Tibial artery (tissue), 4 donors: ENCODE data around the gene RGS19.

Experiments used
- DNase-seq, 2 donors: peaks; one replicate each; pipeline ENCODE4 v3.0.0-alpha.2; 2019
- H3K27ac ChIP-seq, 2 donors: fragments of 200-600 bp; sonication (generic) in 1 of 2; 1 replicate in 1 of 2; 2 replicates in 1 of 2; pipeline ENCODE4 v1.5.1; 2018 to 2019; ENCODE audit warnings: mild to moderate bottlenecking in 1 of 2
- H3K27me3 ChIP-seq, 2 donors: fragments of 200-600 bp; sonication (generic) in 1 of 2; one replicate each; pipeline versions ENCODE4 v1.5.1 to v1.6.0; 2016 to 2019
- H3K36me3 ChIP-seq, 3 donors: fragments of 200-600 bp; sonication (generic) in 2 of 3; one replicate each; pipeline ENCODE4 v1.5.1; 2016 to 2019; ENCODE audit warnings: mild to moderate bottlenecking in 2 of 3
- H3K4me1 ChIP-seq, 4 donors: fragments of 200-600 bp; sonication (generic) in 2 of 4; 1 replicate in 3 of 4; 2 replicates in 1 of 4; pipeline ENCODE4 v1.5.1; 2016 to 2019
- H3K4me3 ChIP-seq, 2 donors: fragments of 200-600 bp; sonication (generic) in 1 of 2; 1 replicate in 1 of 2; 2 replicates in 1 of 2; pipeline ENCODE4 v1.5.1; 2018 to 2019; ENCODE audit warnings: mild to moderate bottlenecking in 2 of 2
- H3K9me3 ChIP-seq, 3 donors: fragments of 200-600 bp; sonication (generic) in 1 of 3; one replicate each; pipeline ENCODE4 v1.5.1; 2016 to 2019
- intact Hi-C: fragments of 100-400 bp; cut with DNase I; formaldehyde crosslinking; loops from one replicate; pipeline ENCODE4 v1.15.0; 2023; ENCODE audit warnings: low total_unique reads
- TF ChIP-seq, protein P1 (sequence below), 2 experiments: fragments of 200-600 bp in 1 of 2; fragments of 450-650 bp in 1 of 2; IDR thresholded peaks; one replicate each; pipeline ENCODE4 v1.5.1; 2017 to 2019; ENCODE audit warnings: antibody characterized with exemption in 2 of 2, mild to moderate bottlenecking in 1 of 2, moderate library complexity in 1 of 2

RGS19 gene

DNA sequence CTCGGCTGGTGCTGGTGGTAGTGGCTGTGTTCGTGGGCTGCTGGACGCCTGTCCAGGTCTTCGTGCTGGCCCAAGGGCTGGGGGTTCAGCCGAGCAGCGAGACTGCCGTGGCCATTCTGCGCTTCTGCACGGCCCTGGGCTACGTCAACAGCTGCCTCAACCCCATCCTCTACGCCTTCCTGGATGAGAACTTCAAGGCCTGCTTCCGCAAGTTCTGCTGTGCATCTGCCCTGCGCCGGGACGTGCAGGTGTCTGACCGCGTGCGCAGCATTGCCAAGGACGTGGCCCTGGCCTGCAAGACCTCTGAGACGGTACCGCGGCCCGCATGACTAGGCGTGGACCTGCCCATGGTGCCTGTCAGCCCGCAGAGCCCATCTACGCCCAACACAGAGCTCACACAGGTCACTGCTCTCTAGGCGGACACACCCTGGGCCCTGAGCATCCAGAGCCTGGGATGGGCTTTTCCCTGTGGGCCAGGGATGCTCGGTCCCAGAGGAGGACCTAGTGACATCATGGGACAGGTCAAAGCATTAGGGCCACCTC is 19.2 kb upstream of the RGS19 start:
- peaks cover 0 to 11% (median 6%) of the 10 kb centered on the region in 4 donors for H3K4me1 ChIP-seq
- TF ChIP-seq, protein P1, sequence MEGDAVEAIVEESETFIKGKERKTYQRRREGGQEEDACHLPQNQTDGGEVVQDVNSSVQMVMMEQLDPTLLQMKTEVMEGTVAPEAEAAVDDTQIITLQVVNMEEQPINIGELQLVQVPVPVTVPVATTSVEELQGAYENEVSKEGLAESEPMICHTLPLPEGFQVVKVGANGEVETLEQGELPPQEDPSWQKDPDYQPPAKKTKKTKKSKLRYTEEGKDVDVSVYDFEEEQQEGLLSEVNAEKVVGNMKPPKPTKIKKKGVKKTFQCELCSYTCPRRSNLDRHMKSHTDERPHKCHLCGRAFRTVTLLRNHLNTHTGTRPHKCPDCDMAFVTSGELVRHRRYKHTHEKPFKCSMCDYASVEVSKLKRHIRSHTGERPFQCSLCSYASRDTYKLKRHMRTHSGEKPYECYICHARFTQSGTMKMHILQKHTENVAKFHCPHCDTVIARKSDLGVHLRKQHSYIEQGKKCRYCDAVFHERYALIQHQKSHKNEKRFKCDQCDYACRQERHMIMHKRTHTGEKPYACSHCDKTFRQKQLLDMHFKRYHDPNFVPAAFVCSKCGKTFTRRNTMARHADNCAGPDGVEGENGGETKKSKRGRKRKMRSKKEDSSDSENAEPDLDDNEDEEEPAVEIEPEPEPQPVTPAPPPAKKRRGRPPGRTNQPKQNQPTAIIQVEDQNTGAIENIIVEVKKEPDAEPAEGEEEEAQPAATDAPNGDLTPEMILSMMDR (IDR thresholded peaks at IDR 0.05): no peak
- peaks cover 0 to 68% of the 10 kb centered on the region in 2 donors for H3K27me3 ChIP-seq
- H3K36me3 ChIP-seq: peaks cover 0 to 17% (median 6%) of the 10 kb centered on the region in 3 donors
- intact Hi-C loops: no loop called here
- no peaks in the 10 kb centered on the region for H3K9me3 ChIP-seq
- no peak overlapping the region for H3K4me3 ChIP-seq
- no peak for DNase-seq
- H3K27ac ChIP-seq: no peak overlapping the region

DNA sequence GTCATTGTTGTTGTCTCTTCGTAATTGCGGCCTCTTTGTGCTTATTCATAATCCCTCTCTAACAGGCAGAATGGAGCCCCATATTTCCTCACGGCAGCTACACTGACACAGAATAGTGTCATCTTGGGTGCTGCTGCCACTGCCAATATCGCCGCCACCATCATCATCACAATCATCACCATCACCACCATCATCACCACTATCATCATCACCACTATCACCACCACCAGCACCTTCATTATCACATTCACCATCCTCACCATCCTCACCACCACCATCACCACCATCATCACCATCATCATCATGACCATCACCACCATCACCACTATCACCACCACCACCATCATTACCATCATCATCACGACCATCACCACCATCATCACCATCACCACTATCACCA is 17.2 kb upstream of the RGS19 start:
- TF ChIP-seq, protein P1 (IDR thresholded peaks at IDR 0.05): no peak
- Histone ChIP-seq H3K36me3 (peaks cover 0 to 17% (median 6%) of the 10 kb centered on the region in 3 donors), H3K27ac (no peak overlapping the region), H3K4me3 (no peak overlapping the region), H3K9me3 (no peaks in the 10 kb centered on the region), H3K4me1 (no peaks in the 10 kb centered on the region), H3K27me3 (peaks cover 0 to 48% of the 10 kb centered on the region in 2 donors)
- intact Hi-C loops: no loop called here
- DNase-seq: no peak

GRCh38 chr20:64095927-64096326 is 16.6 kb upstream of the RGS19 start:
- DNase-seq: no peak
- H3K4me3 ChIP-seq: no peak overlapping the region
- no peaks in the 10 kb centered on the region for H3K4me1 ChIP-seq
- H3K9me3 ChIP-seq: no peaks in the 10 kb centered on the region
- intact Hi-C loops: no loop called here
- TF ChIP-seq, protein P1 (IDR thresholded peaks at IDR 0.05): no peak
- peaks cover 0 to 17% (median 6%) of the 10 kb centered on the region in 3 donors for H3K36me3 ChIP-seq
- H3K27ac ChIP-seq: no peak overlapping the region
- H3K27me3 ChIP-seq: peaks cover 0 to 46% of the 10 kb centered on the region in 2 donors

- no peaks in the 10 kb centered on the region for H3K4me1 ChIP-seq
- no peaks in the 10 kb centered on the region for H3K9me3 ChIP-seq
- intact Hi-C loops: no loop called here
- no peak overlapping the region for H3K4me3 ChIP-seq
- peaks cover 0 to 17% (median 6%) of the 10 kb centered on the region in 3 donors for H3K36me3 ChIP-seq
- no peak for DNase-seq
- TF ChIP-seq, protein P1 (IDR thresholded peaks at IDR 0.05): no peak
- peaks cover 0 to 41% of the 10 kb centered on the region in 2 donors for H3K27me3 ChIP-seq
- H3K27ac ChIP-seq: no peak overlapping the region
Measured at GRCh38 chr20:64095455-64095854, 16.1 kb upstream of the RGS19 start.

GRCh38 chr20:64093013-64093503 is 13.7 kb upstream of the RGS19 start:
- TF ChIP-seq, protein P1 (IDR thresholded peaks at IDR 0.05): no peak
- no peak overlapping the region for H3K27ac ChIP-seq
- no peak for DNase-seq
- intact Hi-C loops: no loop called here
- H3K27me3 ChIP-seq: peaks cover 0 to 33% of the 10 kb centered on the region in 2 donors
- no peaks in the 10 kb centered on the region for H3K4me1 ChIP-seq
- peaks cover 0 to 3% (median 0%) of the 10 kb centered on the region in 3 donors for H3K36me3 ChIP-seq
- H3K9me3 ChIP-seq: no peaks in the 10 kb centered on the region
- H3K4me3 ChIP-seq: no peak overlapping the region
